ENCODE measurements around the gene LGR4. TPM values are rescaled to one million over a fixed set of nuclear protein-coding genes. Genes with fewer than 3 reads are reported as not detected.

LGR4 gene
- total and polyA plus RNA-seq, 2 of the 4 experiments (the other 2 are of a cell fraction): 2.9 to 6.8 TPM

- intact Hi-C loops (cut with micrococcal nuclease): no loop called here
- Histone ChIP-seq H3K79me1 (ENCODE audit: low read depth in 1 of 2, low read length in 2 of 2) (no peaks in the 10 kb centered on the region; a peak in 1 of 4 replicates), H3K9me3 (ENCODE audit: control insufficient read depth, insufficient read depth, low read length) (0 out of 2 replicates have a peak, but pooled peaks cover 3% of the 10 kb centered on the region), H2AK9ac (replicated peaks; ENCODE audit: low read depth, low read length, poor library complexity) (no peak overlapping the region), H2AK5ac (ENCODE audit: low read depth, low read length) (no peak overlapping the region), H3K14ac (replicated peaks; ENCODE audit: low read depth, low read length) (no peak overlapping the region), H2BK5ac (ENCODE audit: low read depth, low read length, poor library complexity, severe bottlenecking) (no peak overlapping the region), H3K27ac (ENCODE audit: insufficient read depth, low read length) (no peak overlapping the region), H3K9ac (ENCODE audit: low read depth, low read length) (no peak overlapping the region), H2BK20ac (ENCODE audit: low read depth, low read length) (no peak overlapping the region), H4K5ac (ENCODE audit: low read depth, low read length) (no peak overlapping the region), H3K18ac (ENCODE audit: low read depth, low read length) (no peak overlapping the region), H3K4me1 (ENCODE audit: control insufficient read depth, insufficient read depth, low read length) (no peaks in the 10 kb centered on the region), H4K91ac (ENCODE audit: insufficient read depth, low read depth, low read length) (no peak overlapping the region), H3K4me3 (ENCODE audit: insufficient read depth, low read depth, low read length) (no peak overlapping the region), H2BK15ac (ENCODE audit: low read depth, low read length) (no peak overlapping the region), H3K56ac (ENCODE audit: extremely low read depth, insufficient read depth, low read length) (no peak overlapping the region), H2AFZ (replicated peaks; ENCODE audit: low read length, poor library complexity) (no peak overlapping the region), H3K23ac (ENCODE audit: low read depth, low read length) (no peak overlapping the region), H3K9me1 (ENCODE audit: insufficient read depth, low read length) (no peaks in the 10 kb centered on the region; the same call in 1 of the 2 replicates), H4K8ac (ENCODE audit: low read depth in 2 of 2, low read length in 2 of 2) (no peak overlapping the region), H2BK120ac (ENCODE audit: low read depth, low read length) (no peak overlapping the region), H3K27me3 (ENCODE audit: control insufficient read depth, insufficient read depth, low read length) (no peaks in the 10 kb centered on the region), H3K4ac (ENCODE audit: low read depth, low read length) (no peak overlapping the region), H3K4me2 (ENCODE audit: low read depth, low read length) (no peak overlapping the region), H4K20me1 (ENCODE audit: insufficient read depth, low read length) (no peaks in the 10 kb centered on the region), H3K36me3 (ENCODE audit: control insufficient read depth, insufficient read depth, low read length) (no peaks in the 10 kb centered on the region)
- dilution Hi-C loops (cut with HindIII; ENCODE audit: low sequenced_read_pairs, unreplicated experiment): no loop called here
- in situ Hi-C loops (cut with MboI; ENCODE audit: low sequenced_read_pairs): loop anchor here (25.0 kb wide), 1 partner anchor 1819 kb away; no protein-coding TSS in a partner anchor
- ATAC-seq (ENCODE audit: low read depth) (no peak), DNase-seq (no peak)
- no CpG with 5 or more reads among the region's 2 CpGs for WGBS, 2 experiments (ENCODE audit: extremely low coverage in 2 of 2, insufficient read length in 1 of 2)
- TF ChIP-seq RCOR1 (IDR thresholded peaks at IDR 0.05; ENCODE audit: insufficient replicate concordance, low read length): no peak
- TF ChIP-seq FOS (IDR thresholded peaks at IDR 0.05; ENCODE audit: low read depth, low read length): no peak
- TF ChIP-seq USF2 (IDR thresholded peaks at IDR 0.05; ENCODE audit: low read depth, low read length): no peak
- no peak for TF ChIP-seq ELK1 (IDR thresholded peaks at IDR 0.05; ENCODE audit: borderline replicate concordance, low read depth, low read length)
- TF ChIP-seq BHLHE40 (IDR thresholded peaks at IDR 0.05; ENCODE audit: low read depth, low read length): no peak
- TF ChIP-seq MAFK (IDR thresholded peaks at IDR 0.05; ENCODE audit: low read depth, low read length): peak; percentile 57
- TF ChIP-seq MXI1 (IDR thresholded peaks at IDR 0.05; ENCODE audit: borderline replicate concordance, low read depth, low read length): no peak
- TF ChIP-seq RAD21 (IDR thresholded peaks at IDR 0.05; ENCODE audit: low read length): no peak
- no TSS peak for BruUV-seq (replicated peaks)
- ChIA-PET POLR2A (ENCODE audit: unreplicated experiment) (no interaction called here), CTCF (no interaction called here)
Measured at GRCh38 chr11:27518518-27518917, 45.9 kb upstream of the LGR4 start.

All from IMR-90 (cell line).